HG03108 (cell line): ENCODE measurements around the gene WSCD2.

Experiments
- ATAC-seq: cut with Tn5 transposase; IDR thresholded peaks from one replicate; pipeline ENCODE4 v1.9.1; 2021; ENCODE audit warnings: moderate library complexity; ENCODE audit not compliant: unreplicated experiment

The WSCD2 gene

GRCh38 chr12:108231909-108232434, 102.9 kb downstream of the WSCD2 start:
- ATAC-seq = no peak

- no peak for ATAC-seq
These were observed 103.5 kb downstream of the WSCD2 start for GRCh38 chr12:108232565-108232964.

GRCh38 chr12:108234158-108234557, 105.1 kb downstream of the WSCD2 start:
- ATAC-seq = no peak

- ATAC-seq = no peak
These were observed 106.3 kb downstream of the WSCD2 start for GRCh38 chr12:108235197-108235984.

- ATAC-seq = no peak
These were observed 106.8 kb downstream of the WSCD2 start for GRCh38 chr12:108235985-108236263.

- ATAC-seq = no peak
These were observed 107.3 kb downstream of the WSCD2 start for GRCh38 chr12:108236366-108236765.

- ATAC-seq = no peak
These were observed 108.2 kb downstream of the WSCD2 start for GRCh38 chr12:108237272-108237671.

GRCh38 chr12:108238474-108238873, 109.4 kb downstream of the WSCD2 start:
- ATAC-seq = no peak

- no peak for ATAC-seq
These were observed 110.3 kb downstream of the WSCD2 start for GRCh38 chr12:108239378-108239777.

GRCh38 chr12:108240027-108240785, 111.1 kb downstream of the WSCD2 start:
- no peak for ATAC-seq

- no peak for ATAC-seq
These were observed 111.8 kb downstream of the WSCD2 start for GRCh38 chr12:108240928-108241327.

GRCh38 chr12:108241986-108242703, 113.1 kb downstream of the WSCD2 start:
- no peak for ATAC-seq

- no peak for ATAC-seq
These were observed 118.0 kb downstream of the WSCD2 start for GRCh38 chr12:108247130-108247529.

GRCh38 chr12:108248011-108248410, 118.9 kb downstream of the WSCD2 start:
- no peak for ATAC-seq

- ATAC-seq = no peak
These were observed 123.4 kb downstream of the WSCD2 start for GRCh38 chr12:108252523-108252922.

GRCh38 chr12:108253540-108253939, 124.5 kb downstream of the WSCD2 start:
- no peak for ATAC-seq

- no peak for ATAC-seq
These were observed 124.9 kb downstream of the WSCD2 start for GRCh38 chr12:108254030-108254429.

GRCh38 chr12:108254517-108255251, 125.6 kb downstream of the WSCD2 start:
- ATAC-seq = no peak

GRCh38 chr12:108255252-108255602, 126.1 kb downstream of the WSCD2 start:
- ATAC-seq = no peak

GRCh38 chr12:108257004-108257403, 127.9 kb downstream of the WSCD2 start:
- no peak for ATAC-seq

- no peak for ATAC-seq
These were observed 128.6 kb downstream of the WSCD2 start for GRCh38 chr12:108257610-108258106.
